ENCODE measurements around the gene TRIP4.
A peak's percentile ranks its signal among the peaks of the same experiment; 100 is the strongest.
"Not testable (repeated sequence)": the region's sequence is repeated elsewhere in the genome, so short reads cannot be mapped to it uniquely, and the experiment has no call there.

TRIP4 gene

DNA sequence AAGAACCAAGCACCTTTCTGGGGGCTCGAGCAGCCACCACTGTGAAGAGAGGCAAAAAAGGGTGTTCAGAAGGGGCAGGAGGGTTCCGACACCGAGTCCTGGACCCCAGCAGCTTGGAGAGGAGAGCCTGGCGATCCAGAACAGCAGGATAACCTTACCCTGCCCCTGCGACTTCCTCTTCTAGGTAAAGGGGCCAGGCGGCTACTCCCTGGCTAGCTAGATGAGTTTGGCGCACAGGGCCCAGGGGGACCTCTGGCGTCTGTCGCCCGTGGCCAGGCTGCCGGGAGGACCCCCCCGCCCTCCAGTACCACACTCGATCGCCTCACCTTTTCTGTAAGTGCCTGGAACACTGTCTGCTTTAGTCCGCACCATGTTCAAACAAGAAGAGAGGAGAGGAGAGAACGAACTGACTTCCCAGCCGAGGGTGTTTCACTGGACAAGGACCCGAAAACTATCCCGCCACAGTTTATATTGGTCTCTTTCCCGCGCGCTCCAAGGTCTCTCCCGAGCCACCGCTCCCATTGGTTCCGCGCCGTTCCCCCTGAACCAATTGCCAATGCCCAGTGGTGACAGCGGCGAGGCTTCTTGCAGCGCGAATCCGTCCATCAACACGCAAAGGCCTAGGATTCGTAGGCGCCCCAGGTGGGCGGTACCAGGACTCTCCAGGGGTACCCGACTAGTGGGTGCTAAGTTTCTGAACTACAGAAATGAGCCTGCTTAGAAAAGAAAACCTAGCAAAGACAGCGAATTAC is 6.5 kb upstream of the TRIP4 start, which contains the start of gene PCLAF:
PCLAF (minus strand) TSS at position 442 of the 752 bp plus-strand sequence; CDS start at position 372, 70 bp downstream.
- peak; percentile 98 for DNase-seq

DNA sequence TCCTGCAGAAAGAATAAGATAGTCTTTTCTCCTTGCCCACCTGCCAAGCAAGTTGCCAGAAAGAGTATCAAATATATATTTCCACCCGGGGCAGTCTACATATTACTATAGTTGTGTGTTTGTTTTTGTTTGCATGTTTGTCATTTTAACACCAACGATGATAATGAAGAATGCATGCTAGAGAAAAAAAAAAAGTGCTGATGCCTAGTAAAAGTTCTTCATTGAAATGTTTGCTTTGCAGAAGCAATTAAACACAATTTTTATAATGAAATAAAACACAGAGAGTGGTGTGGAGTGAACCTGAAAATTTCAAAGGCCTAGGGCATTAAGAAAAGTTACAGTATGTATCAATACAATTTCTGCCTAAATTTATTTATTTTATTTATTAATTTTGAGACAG is 3.9 kb upstream of the TRIP4 start:
- no peak for DNase-seq

DNA sequence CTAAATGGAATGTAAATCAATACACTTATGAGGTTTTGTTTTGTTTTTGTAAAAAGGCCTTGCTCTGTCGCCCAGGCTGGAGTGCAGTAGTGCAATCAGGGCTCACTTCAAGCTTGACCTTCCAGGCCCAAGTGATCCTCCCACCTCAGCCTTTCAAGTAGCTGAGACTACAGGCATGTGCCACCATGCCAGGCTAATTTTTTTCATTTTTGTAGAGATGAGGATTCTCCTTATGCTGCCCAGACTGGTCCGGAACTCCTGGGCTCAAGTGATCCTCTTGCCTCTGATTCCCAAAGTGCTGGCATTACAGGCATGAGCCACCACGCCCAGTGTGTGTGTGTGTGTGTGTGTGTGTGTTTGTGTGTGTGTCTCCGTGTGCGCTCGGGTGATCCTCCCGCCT is 1.3 kb upstream of the TRIP4 start:
- DNase-seq, result no peak

GRCh38 chr15:64389036-64389435 is 1.4 kb downstream of the TRIP4 start:
- no peak for DNase-seq

DNA sequence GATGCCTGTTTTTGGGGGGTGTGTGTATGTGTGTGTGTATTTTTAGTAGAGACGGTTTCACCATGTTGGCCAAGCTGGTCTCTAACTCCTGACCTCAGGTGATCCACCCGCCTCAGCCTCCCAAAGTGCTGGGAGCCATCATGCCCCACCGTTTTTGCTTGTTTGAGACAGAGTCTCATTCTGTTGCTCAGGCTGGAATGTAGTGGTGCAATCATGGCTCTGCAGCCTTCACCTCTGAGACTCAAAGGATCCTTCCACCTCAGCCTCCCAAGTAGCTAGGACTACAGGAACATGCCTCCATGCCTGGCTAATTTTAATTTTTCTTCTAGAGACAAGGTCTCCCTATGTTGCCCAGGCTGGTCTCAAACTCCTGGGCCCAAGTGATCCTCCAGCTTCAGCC is 4.8 kb downstream of the TRIP4 start:
- DNase-seq, result not testable (repeated sequence)

DNA sequence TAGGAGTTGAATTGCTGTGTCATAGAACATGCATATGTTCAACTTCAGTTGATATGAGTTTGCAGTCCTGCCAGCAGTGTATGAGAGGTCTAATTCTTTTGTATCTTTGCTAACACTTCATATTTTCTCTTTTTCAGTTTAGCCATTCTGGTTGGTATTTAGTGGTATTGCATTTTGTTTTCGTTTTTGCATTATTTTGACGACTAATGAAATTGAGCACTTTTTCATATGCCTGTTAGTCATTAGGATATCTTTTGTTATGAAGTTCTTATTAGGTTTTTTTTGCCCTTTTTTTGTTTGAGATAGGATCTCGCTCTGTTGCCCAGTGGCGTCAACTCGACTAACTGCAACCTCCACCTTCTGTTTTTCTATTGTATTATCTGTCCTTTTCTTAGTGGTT is 9.2 kb downstream of the TRIP4 start:
- DNase-seq, result no peak

- DNase-seq, result no peak
Observed at GRCh38 chr15:64398575-64398974, 10.9 kb downstream of the TRIP4 start.

- DNase-seq, result no peak
Observed at GRCh38 chr15:64400583-64400982, 12.9 kb downstream of the TRIP4 start.

DNA sequence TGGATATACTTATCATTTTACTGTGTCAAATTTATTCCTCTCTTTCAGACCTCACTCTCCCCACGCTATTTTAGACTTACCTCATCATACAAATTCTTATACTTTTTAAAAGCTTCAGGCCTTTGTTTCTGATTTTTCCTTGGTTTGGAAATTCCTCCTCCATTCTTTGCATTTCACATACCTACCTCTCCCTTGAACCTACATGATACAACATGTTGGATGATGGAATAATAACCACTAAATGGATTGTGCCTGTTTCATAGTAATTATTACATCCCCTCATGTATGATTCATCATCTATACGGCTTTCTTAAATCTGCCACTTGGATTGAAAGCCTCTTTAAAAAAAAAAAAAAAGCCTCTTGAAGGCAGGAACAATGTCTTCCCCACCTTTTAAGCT is 24.6 kb downstream of the TRIP4 start:
- DNase-seq, result no peak

- DNase-seq, result no peak
Observed at GRCh38 chr15:64422697-64423096, 35.1 kb downstream of the TRIP4 start.

GRCh38 chr15:64423970-64424369 is 36.3 kb downstream of the TRIP4 start:
- no peak for DNase-seq

DNA sequence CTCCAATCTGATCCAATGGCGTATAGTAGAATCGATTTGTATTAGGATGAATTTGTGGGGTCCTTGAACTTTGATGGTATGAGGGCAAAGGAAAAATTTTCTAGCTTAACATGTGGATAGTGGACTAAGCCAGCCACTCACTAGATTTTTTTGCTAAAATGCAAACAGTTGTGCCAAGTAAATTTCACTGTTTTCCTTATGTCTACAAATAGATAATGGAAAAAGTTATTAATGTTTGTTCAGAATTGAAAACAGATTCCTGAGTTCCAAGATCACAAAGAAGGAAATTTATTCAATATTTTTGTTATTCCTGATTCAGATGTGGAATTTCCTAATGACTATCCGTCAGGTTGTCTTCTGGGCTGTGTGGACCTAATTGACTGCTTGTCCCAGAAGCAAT is 37.6 kb downstream of the TRIP4 start:
- no peak for DNase-seq

GRCh38 chr15:64426845-64427465 is 39.3 kb downstream of the TRIP4 start:
- peak; percentile 53 for DNase-seq

DNA sequence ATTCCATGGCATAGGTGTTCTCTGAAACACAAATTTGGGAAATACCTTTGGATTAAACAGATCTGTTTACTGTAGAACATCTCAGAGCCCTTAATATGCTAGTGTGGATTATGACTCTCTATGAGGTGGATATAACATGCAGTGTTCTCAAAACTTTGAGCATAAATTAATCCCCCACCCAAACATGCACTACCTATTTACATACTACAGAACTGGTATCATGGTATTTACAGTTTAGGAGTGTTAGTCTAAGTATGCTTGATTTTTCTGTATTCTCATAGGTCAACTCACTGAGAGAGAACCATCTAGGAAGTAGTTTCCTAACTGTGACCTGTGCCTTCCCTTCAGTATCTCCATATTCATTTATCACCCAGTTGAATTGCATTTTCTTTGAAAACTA is 41.8 kb downstream of the TRIP4 start:
- no peak for DNase-seq

DNA sequence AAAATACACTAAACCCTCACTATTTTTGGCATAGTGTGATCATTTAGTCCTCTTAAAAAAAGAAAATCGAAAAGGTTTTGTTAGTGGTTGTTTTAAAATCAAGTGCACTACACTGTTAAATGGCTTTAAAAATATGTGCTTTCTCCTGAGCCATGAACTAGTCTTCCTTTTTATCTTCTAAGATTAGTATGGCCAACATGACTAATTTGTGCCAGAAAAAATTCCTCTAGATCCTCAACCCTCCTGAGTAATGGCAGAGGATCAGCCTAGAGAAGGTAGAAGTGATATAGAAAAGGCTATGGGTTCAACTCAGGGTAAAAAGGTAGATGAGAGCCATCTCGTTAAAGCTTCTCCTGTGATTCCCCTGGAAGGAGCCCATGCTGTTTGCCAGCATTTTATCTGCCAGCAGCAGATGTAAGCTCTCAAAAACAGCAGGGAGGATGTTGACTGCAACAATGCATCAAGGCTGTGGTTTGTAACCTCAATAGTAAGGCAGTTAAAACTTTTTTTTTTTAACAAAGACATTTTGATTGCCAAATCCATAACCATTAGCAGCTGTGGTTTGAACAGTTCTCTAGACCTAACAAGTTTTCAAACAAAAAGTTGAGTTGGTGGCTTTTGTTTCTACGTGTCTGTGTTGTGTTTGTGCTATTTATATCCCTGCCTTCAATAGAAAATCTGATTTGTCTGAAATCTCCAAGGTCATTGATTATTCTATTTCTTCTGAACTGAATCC is 42.5 kb downstream of the TRIP4 start:
- DNase-seq, result peak; percentile 95

DNA sequence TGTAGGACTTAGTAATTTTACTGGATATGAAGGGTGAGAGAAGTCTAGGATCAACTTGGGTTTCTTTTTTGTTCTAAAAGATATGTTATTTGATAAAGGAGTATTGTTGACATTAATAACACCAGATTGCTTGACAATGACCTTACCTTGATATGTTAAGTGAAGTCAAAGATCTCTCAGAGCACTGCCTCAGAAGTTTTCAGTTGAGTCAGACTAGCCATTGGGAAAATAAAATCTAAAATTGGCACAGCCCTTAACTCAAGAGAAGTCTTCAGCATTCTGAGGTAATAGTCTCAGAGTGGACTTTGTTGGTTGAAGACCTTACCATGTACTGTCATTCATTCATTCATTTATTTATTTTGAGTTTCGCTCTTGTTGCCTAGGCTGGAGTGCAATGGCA is 50.3 kb downstream of the TRIP4 start:
- DNase-seq, result no peak

DNA sequence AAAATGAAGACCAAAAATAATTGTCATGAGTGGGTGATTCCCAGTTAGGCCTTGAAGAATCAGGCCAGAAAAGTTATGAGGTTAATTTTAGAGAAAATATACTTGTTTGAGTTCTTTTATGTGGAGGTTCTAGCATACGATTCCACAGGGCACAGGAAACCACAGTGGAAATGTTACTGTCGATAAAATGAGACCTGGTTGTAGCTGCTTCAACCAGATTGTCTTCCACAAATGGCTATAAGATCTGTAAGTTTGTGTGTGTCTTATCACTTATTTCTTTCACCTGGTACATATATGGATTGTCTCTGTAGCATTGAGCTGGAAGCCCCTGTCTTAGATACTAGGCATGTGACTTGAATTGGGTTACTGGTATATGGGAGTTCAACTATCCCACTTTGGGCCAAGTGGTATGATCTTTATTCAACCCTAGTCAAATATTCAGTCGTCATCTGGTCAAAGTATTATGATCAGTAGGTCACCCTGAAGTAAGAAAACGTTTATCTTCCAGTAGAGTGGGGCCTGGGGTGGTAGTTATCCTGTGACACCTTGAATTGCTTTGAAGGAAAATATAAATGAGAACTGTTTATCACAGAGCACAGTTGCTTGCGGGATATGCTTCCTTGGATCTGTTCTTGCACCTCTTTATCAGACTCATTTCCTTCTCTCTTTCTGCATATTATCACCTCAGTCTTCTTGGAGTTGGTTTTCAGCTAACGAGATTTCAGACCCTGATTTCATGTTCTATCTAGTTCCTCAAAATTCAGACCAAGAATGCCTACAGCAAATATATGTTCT is 51.2 kb downstream of the TRIP4 start:
- DNase-seq, result peak; percentile 94

DNA sequence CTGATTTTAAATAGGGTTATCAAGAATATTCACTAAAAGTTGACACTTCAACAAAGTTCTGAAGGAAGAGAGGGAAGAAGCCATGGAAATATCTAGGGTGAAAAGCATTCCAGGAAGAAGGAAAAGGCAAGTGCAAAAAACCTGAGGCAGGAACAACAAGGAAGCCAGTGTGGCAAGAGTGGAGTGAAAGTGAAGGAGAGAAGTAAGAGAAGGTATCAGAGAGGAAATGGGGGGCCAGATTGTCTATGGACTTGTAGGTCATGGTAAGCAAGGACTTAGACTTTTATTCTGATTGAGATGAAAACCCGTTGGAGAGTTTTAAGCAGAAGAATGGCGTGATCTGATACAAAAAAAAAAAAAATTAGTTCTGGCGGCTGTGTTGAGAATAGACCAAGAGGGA is 54.2 kb downstream of the TRIP4 start:
- DNase-seq, result no peak

GRCh38 chr15:64443016-64443415 is 55.4 kb downstream of the TRIP4 start:
- no peak for DNase-seq

DNA sequence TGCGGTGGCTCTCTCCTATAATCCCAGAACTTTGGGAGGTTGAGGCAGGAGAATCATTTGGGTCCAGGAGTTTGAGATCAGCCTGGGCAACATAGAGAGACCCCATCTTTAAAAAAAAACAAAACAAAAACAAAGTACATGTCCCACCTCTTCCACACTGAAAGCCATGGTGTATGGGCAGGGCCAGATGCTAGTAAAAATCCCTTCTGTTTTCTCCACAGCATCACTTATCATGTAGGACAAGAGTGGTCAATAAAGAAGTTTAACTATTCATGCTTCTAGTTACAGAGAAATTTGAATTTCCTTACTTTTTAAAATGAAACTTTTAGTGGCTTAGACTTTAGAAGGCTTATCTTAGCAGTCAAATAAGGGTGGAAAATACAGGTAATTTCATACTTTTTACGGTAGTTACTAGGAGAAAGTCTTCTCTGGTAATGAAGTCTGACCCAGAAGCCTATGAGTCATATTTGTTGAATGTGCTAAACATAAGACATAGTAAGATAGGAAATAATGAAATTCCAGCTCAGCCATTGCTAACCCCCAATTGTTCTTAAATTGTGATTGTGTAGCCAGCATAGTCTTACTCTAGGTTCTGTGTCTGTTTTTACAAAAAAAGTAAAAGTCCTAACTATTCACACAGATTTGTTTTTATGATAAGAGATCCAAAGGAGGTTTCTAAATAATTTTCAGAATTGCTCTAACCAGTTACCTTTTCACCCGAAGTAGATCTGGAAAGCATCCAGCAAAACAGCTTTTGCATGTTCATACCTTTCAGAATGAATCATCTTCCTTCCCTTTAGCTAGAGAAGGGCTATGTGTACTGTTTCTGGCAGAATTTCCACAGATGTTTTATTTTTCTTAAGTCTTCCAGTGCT is 56.3 kb downstream of the TRIP4 start:
- DNase-seq, result no peak

GRCh38 chr15:64444836-64445235 is 57.2 kb downstream of the TRIP4 start:
- DNase-seq, result no peak
